IPS-20b (cell line): ENCODE results near the gene KRAS.
A peak's percentile ranks its signal among the peaks of the same experiment; 100 is the strongest.

ENCODE experiments used
- H3K27ac ChIP-seq: one replicate; pipeline ENCODE4 v1.5.1; 2013; ENCODE audit warnings: low read length
- H3K27me3 ChIP-seq: 2 replicates; pipeline ENCODE4 v1.6.1; 2013; ENCODE audit warnings: mild to moderate bottlenecking, low read length, inconsistent platforms; ENCODE audit not compliant: insufficient read depth
- H3K36me3 ChIP-seq: 2 replicates; pipeline ENCODE4 v1.6.1; 2013; ENCODE audit warnings: low read depth, mild to moderate bottlenecking, inconsistent platforms, low read length, moderate library complexity; ENCODE audit not compliant: insufficient read depth
- H3K4me1 ChIP-seq: 2 replicates; pipeline ENCODE4 v1.6.1; 2013; ENCODE audit warnings: mild to moderate bottlenecking, control low read depth, inconsistent platforms, low read length, moderate library complexity; ENCODE audit not compliant: insufficient read depth
- H3K4me3 ChIP-seq: 2 replicates; pipeline ENCODE4 v1.5.1; 2013; ENCODE audit warnings: mild to moderate bottlenecking, low read length, inconsistent platforms
- H3K9ac ChIP-seq: 2 replicates; pipeline ENCODE4 v1.6.1; 2013; ENCODE audit warnings: low read depth, mild to moderate bottlenecking, inconsistent platforms, low read length, moderate library complexity
- H3K9me3 ChIP-seq: 2 replicates; pipeline ENCODE4 v1.6.1; 2013; ENCODE audit warnings: mild to moderate bottlenecking, low read depth, low read length, inconsistent platforms; ENCODE audit not compliant: insufficient read depth

Gene KRAS

DNA sequence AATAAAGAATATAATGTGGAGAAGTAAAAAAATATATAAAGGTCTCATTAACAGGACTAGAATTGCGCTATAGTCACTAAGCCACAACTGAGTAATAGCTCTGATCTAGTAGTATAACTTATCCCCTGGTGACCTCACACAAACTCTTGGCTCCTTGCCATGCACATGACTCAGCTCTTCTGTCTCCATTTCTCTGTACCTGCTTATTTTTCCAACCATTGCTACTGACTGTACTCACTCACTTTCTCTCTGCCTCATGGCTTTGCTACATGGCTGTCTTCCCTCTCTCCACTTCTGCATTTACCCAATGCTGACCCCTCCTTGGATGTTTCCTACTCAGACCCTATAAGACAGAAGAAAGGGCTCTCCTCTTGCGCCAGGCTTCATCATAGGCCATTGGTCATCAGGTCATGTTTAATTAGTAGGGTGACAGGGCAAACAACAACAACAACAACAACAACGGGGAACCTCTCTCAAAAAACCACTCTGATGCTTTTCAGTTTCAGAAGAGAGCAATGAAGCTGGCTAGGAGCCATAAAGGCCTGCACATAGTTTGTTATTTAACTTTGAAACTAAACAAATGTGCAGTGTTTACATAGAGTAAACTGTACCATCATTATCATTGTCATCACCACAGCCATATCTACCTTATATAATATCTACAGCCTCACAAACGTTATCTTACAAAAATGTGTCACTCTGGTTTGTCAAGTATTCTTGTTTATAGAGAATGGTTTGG is 25.6 kb upstream of the KRAS start:
- Histone ChIP-seq H3K9me3 (no peaks in the 10 kb centered on the region), H3K27me3 (no peaks in the 10 kb centered on the region), H3K4me3 (no peak overlapping the region), H3K36me3 (no peaks in the 10 kb centered on the region), H3K9ac (no peak overlapping the region), H3K4me1 (no peaks in the 10 kb centered on the region), H3K27ac (no peak overlapping the region)

DNA sequence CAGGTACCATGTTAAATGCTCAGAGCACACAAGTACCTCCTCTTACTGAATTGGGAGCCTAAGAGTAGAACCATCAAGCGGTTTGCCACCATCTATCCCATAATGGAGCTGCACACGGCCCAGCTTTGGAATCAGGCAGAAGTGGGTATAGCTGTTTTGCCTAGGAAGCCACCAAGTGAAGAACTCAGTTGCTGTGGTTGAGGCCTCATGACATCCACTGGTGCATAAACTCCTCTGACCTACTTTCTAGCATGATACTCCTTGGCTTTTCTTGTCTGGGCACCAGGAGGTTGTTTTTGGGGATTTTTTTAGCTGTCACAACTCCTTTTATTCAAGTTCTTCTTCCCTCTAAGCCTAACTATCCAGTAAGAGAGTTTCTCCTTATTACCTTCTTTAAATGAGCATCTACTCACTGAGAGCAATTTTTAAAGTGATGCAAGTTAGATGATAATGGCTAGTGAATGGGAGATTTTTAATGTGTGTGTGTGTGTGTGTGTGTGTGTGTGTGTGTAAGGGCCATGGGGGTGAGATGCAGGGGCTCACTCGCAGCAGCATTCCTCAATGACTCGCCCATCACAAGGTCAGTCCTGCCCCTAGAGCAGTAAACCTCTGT is 20.9 kb upstream of the KRAS start:
- no peak overlapping the region for H3K27ac ChIP-seq
- no peak overlapping the region for H3K9ac ChIP-seq
- H3K9me3 ChIP-seq = no peaks in the 10 kb centered on the region
- H3K4me1 ChIP-seq = no peaks in the 10 kb centered on the region
- H3K36me3 ChIP-seq = no peaks in the 10 kb centered on the region
- H3K4me3 ChIP-seq = no peak overlapping the region
- peaks cover 9% of the 10 kb centered on the region; the same call in 1 of the 2 replicates for H3K27me3 ChIP-seq

DNA sequence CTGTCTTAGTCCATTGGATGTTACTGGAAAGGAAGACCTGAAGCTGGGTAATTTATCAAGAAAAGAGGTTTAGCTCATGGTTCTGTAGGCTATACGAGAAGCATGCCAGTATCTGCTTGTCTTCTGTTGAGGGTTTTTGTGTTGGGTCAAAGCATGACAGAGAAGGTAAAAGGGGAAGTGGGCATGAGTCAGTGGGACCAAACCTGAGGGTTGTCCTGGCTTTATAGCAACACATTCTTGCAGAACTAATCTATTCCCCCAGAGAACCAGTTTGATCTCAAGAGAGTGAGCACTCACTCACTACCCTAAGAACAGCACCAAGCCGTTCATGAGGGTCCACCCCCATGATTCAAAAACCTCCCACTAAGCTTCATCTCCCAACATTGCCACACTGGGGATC is 19.0 kb upstream of the KRAS start:
- no peaks in the 10 kb centered on the region for H3K36me3 ChIP-seq
- H3K4me3 ChIP-seq = no peak overlapping the region
- no peak overlapping the region for H3K27ac ChIP-seq
- no peaks in the 10 kb centered on the region for H3K9me3 ChIP-seq
- H3K4me1 ChIP-seq = peaks cover 1% of the 10 kb centered on the region; the same call in 1 of the 2 replicates
- H3K27me3 ChIP-seq = peaks cover 9% of the 10 kb centered on the region; the same call in 1 of the 2 replicates
- H3K9ac ChIP-seq = no peak overlapping the region

DNA sequence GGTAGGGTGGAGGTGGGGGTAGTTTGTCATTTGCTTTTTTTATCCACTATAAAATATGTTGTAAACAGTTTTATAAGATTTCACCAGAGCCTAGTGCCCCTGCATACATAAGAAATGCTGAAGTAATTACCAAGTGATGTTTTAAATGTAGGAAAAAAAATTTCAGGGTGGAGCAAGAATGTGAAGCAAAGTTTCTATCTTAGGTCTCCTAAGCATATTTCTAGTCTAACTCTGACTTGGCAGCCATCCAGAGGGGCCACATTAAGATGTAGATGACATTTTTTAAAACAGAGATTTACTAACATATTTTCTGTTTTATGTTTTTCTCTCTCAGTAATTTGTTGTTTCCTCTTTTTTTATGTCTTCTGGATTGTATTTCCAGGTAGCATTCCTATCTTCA is 15.8 kb upstream of the KRAS start:
- Histone ChIP-seq H3K27ac (no peak overlapping the region), H3K9me3 (no peaks in the 10 kb centered on the region), H3K9ac (no peak overlapping the region), H3K4me1 (peaks cover 8% of the 10 kb centered on the region; the same call in 1 of the 2 replicates), H3K4me3 (no peak overlapping the region), H3K27me3 (peaks cover 9% of the 10 kb centered on the region; the same call in 1 of the 2 replicates), H3K36me3 (no peaks in the 10 kb centered on the region)

DNA sequence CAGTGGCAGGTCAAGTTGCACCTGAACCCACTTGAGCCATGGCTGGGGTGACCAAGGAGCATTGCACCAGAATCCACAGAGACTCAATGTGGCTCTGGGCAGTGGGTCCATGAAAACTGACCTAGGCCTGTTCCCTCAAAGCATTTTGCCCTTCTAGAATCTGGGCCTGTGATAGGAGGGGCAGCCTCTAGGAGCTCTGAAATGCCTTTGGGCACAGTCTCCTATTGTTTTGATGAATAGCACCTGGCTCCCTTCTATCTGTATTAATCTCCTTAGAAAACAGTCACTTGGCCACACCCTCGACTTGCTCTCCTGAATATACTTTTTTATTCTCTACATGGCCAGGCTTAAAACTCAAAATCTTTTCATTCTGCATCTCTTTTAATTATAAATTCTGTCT is 14.1 kb upstream of the KRAS start:
- H3K27me3 ChIP-seq = peaks cover 9% of the 10 kb centered on the region; the same call in 1 of the 2 replicates
- no peaks in the 10 kb centered on the region for H3K9me3 ChIP-seq
- no peak overlapping the region for H3K9ac ChIP-seq
- H3K36me3 ChIP-seq = no peaks in the 10 kb centered on the region
- no peak overlapping the region for H3K4me3 ChIP-seq
- H3K27ac ChIP-seq = no peak overlapping the region
- peaks cover 8% of the 10 kb centered on the region; the same call in 1 of the 2 replicates for H3K4me1 ChIP-seq

DNA sequence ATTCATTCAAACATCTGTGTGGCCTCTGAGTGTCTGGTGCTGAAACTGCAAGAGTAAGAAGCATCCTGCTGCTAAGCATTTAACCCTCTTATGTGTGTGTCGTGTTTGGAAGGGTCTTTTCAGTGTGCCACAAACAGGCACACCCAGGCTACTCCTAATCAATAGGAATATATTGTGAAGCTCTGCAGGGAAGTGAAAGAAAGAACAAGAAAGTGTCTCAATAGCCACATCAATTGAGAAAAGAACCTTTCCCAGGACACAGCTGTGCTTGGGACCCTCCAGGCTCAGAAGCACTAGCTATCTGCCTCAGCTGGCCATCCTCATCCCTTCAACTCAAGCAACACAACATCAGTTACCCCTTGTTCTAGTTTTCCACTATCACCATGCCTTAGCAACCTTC is 13.4 kb upstream of the KRAS start:
- no peak overlapping the region for H3K9ac ChIP-seq
- H3K9me3 ChIP-seq = no peaks in the 10 kb centered on the region
- no peaks in the 10 kb centered on the region for H3K36me3 ChIP-seq
- no peak overlapping the region for H3K4me3 ChIP-seq
- H3K27me3 ChIP-seq = peaks cover 9% of the 10 kb centered on the region; the same call in 1 of the 2 replicates
- peaks cover 8% of the 10 kb centered on the region; the same call in 1 of the 2 replicates for H3K4me1 ChIP-seq
- H3K27ac ChIP-seq = no peak overlapping the region

DNA sequence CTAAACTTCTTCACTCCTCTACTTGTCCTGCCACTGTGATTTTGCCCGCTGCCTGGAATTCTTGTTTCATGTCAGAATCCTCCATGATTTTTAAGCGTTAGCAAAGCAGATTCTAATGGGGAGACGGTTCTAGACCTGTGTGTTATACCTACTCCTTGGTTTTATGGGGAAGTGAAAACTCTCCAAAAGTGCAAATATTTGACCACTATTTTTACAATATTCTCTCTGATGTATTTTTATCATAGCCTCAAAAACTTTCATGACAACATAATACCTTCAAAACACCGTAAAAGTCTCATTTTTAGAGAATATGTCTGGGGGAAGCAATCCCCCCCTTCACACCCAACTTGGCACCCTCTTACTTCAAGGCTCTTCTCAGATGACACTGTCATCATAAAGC is 12.9 kb upstream of the KRAS start:
- no peak overlapping the region for H3K4me3 ChIP-seq
- H3K9ac ChIP-seq = no peak overlapping the region
- H3K27ac ChIP-seq = no peak overlapping the region
- H3K4me1 ChIP-seq = peaks cover 8% of the 10 kb centered on the region; the same call in 1 of the 2 replicates
- H3K36me3 ChIP-seq = no peaks in the 10 kb centered on the region
- peaks cover 9% of the 10 kb centered on the region; the same call in 1 of the 2 replicates for H3K27me3 ChIP-seq
- H3K9me3 ChIP-seq = no peaks in the 10 kb centered on the region

DNA sequence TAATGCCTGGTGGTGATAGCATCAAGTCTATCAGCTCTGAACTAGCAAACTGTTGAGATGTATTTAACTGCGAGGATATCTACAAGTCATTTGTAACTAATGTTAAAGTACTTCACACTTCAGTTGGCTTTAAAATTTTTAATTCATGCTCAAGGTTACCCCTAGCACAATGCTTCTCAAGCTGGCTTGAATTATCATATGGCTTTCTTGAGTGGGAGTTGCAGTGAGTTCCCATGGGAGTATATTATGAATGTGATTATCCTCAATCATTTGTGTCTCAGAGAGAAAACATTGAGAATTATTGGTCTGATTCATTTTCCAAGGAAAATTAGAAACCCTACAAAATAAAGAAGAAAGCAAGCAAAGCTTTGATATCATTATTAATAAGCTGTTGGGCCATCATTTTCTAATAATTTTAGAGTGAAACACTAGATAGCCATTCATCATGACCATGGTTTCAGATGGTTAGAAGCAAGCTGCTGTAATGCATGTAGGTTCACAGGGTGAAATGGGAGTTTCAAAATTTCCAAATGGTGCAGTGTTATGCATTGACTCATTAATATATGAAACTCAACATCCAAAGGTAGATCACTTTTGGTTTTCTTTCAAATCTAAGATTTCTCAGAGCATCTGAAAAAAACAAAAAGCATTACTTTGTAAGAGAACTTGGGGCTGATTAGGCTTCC is 11.8 kb upstream of the KRAS start:
- Histone ChIP-seq H3K9me3 (no peaks in the 10 kb centered on the region), H3K27ac (no peak overlapping the region)

DNA sequence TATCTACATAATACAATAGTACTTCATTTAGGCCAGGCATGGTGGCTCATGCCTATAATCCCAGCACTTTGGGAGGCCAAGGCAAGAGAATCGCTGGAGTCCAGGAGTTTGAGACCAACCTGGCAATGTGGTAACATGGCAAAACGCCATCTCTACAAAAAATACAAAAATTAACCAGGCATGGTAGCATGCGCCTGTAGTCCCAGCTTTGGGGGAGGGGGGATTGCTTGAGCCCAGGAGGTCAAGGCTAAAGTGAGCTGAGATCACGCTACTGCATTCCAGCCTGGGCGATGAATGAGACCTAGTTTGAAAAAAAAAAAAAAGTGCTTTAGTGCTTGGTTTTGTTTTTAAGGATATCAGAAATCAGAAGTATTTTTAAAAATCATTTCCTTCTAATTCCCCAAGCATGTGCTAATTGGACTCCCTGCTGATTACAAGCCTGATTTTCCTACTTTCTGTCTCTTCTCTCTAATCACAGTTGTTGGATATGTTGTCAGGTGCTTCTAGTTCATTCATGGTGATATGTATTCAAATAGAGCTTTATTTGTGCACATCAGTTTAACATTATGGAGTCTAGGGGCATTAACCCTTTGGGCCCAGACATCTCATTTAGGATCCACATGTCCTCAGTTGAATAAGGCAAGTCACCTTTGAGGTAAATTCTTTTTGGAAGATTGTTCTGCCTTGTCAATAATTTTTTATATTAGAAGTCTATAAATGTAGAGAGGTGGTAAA is 7.0 kb upstream of the KRAS start:
- H3K4me1 ChIP-seq = peaks cover 18% of the 10 kb centered on the region; the same call in 1 of the 2 replicates

More for the DNA sequence above, 11.8 kb upstream of the KRAS start:
- H3K9ac ChIP-seq = no peak overlapping the region
- no peaks in the 10 kb centered on the region for H3K36me3 ChIP-seq
- H3K27me3 ChIP-seq = peaks cover under 1% of the 10 kb centered on the region; the same call in 1 of the 2 replicates
- H3K4me1 ChIP-seq = peaks cover 16% of the 10 kb centered on the region; the same call in 1 of the 2 replicates
- H3K4me3 ChIP-seq = no peak overlapping the region

DNA sequence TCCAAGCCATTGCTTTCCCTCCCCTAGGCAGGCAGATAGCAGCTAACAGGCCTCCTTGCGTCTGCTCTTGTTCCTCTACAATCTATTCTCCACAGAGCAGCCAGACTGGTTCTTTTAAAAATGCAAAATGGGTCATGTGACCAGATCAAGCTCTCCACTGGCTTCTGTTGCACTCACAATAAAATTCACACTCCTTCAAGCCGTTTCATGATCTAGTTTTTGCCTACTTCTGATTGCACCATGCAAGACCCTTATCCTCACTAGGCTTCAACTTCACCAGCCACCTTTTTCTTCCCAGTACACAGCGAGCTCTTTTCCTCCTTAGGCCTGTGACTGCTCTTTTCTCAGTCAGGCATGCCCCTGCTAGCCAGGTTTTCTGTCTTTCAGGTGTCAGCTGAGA is 6.1 kb upstream of the KRAS start:
- H3K27ac ChIP-seq = no peak overlapping the region
- H3K4me3 ChIP-seq = no peak overlapping the region
- H3K36me3 ChIP-seq = no peaks in the 10 kb centered on the region
- no peaks in the 10 kb centered on the region for H3K9me3 ChIP-seq
- H3K27me3 ChIP-seq = peaks cover 17% of the 10 kb centered on the region; the same call in 1 of the 2 replicates
- peaks cover 18% of the 10 kb centered on the region; the same call in 1 of the 2 replicates for H3K4me1 ChIP-seq
- H3K9ac ChIP-seq = peak overlapping the region; percentile 30; the same call in 1 of the 2 replicates

More for the DNA sequence above, 7.0 kb upstream of the KRAS start:
- H3K9me3 ChIP-seq = no peaks in the 10 kb centered on the region
- no peaks in the 10 kb centered on the region for H3K36me3 ChIP-seq
- peak overlapping the region; percentile 30; the same call in 1 of the 2 replicates for H3K9ac ChIP-seq
- no peak overlapping the region for H3K4me3 ChIP-seq
- H3K27me3 ChIP-seq = peaks cover 8% of the 10 kb centered on the region; the same call in 1 of the 2 replicates
- H3K27ac ChIP-seq = no peak overlapping the region

DNA sequence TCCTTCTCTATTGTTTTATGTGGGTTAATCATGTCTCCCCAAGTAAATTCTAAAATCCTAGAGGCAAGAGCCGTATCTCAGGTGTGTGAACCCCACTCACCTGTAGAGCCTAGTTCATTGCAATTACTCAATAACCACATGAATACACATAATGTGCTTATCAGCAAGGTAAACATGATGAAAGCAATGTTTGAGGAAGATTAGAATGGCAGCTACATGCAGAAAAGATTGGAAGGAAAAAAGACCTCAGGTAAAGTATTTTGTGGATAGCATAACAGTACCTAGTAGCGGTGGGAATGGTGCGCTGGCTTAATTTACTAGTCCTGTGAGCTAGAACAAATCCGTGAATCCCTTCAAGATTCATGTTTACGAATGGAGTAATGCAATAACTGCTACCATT is 5.3 kb upstream of the KRAS start:
- Histone ChIP-seq H3K4me3 (no peak overlapping the region), H3K27ac (no peak overlapping the region), H3K9me3 (no peaks in the 10 kb centered on the region), H3K4me1 (peaks cover 21% of the 10 kb centered on the region; the same call in 1 of the 2 replicates), H3K27me3 (peaks cover 19% of the 10 kb centered on the region; the same call in 1 of the 2 replicates), H3K36me3 (no peaks in the 10 kb centered on the region), H3K9ac (no peak overlapping the region)
